Measurements from ENCODE around the gene PA2G4.

PA2G4 gene

DNA sequence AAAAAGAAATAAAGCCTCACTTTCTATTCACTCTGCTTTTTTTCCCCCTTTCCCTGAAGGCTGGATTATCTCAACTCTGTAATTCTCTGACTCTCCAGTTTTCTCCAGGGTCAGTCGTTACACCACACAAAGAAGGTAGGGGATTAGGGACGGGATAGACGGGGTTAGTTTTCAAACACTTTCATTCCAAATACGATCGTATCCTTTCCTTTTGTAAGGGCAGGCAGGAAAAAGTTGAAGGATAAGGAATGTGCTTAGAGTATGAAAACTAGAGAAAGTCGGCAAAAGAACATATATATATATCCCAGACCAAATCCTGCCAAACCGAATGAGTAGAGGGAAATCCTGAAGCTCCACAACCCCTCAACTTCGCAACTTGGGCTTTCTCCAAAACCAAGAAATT is 23.1 kb downstream of the PA2G4 start:
- DNase-seq (ENCODE audit: low read depth), result no peak

- peak; percentile 98 for DNase-seq (ENCODE audit: low read depth)
Observed at GRCh38 chr12:56127888-56128669, 23.7 kb downstream of the PA2G4 start, which contains the start of gene ESYT1. Gene ESYT1 (plus strand): TSS chr12:56128267. CDS start chr12:56128320, 53 bp downstream.

- DNase-seq (ENCODE audit: low read depth), result no peak
Observed at GRCh38 chr12:56128670-56129205, 24.4 kb downstream of the PA2G4 start.

DNA sequence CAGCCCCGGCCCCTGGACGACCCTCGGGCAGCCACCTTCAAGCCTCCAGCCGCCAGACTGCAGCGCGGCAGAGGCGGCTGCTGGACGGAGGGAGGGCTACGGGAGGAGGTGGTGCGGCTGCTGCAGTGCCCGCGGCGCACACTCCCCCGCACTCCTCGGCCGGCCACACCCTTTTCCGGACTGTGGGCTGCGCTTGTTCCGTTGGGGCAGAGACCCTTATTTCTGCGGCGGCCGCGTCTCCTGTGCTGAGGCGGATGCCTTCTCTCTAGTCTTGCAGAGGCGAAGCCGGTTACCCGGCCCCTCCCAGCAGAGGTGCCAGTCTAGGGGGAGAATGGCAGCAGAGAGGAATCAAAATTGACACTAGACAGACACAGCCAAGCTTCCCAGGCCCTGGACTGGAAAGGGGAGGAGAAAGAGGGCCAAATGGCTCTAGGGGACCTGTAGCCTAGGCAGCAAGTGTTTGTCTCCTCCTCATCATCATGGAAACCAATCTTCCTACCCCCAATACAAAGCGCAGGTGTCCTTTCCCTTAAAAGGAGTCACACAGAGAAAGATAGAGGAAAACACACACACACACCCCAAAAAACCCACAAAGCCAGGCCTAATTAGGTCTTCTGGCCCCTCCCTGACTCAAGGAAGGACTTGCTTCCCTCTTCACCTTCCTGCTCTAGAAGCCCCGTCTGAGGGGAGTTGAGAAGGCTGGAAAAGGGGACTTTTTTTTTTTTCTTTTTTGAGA is 25.0 kb downstream of the PA2G4 start:
- DNase-seq (ENCODE audit: low read depth), result no peak

- DNase-seq (ENCODE audit: low read depth), result no peak
Observed at GRCh38 chr12:56129942-56130495, 25.7 kb downstream of the PA2G4 start.

- DNase-seq (ENCODE audit: low read depth), result no peak
Observed at GRCh38 chr12:56130876-56131275, 26.5 kb downstream of the PA2G4 start.

DNA sequence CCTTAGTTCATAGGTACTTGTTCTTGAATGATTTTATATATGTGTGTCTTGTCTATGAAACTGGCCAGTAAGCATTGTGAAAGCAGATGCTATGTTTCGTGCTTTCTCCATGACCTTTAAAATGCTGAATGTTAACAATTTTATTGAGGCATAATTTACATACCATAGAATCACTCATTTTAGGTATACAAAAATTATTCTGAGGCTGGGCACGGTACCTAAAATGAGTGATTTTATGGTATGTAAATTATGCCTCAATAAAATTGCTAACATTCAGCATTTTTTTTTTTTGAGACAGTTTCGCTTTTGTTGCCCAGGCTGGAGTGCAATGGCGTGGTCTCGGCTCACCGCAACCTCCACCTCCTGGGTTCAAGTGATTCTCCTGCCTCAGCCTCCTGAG is 30.5 kb downstream of the PA2G4 start:
- no peak for DNase-seq (ENCODE audit: low read depth)

GRCh38 chr12:56137853-56138571 is 33.7 kb downstream of the PA2G4 start:
- DNase-seq (ENCODE audit: low read depth), result no peak

- DNase-seq (ENCODE audit: low read depth), result no peak
Observed at GRCh38 chr12:56141946-56142784, 37.8 kb downstream of the PA2G4 start.

DNA sequence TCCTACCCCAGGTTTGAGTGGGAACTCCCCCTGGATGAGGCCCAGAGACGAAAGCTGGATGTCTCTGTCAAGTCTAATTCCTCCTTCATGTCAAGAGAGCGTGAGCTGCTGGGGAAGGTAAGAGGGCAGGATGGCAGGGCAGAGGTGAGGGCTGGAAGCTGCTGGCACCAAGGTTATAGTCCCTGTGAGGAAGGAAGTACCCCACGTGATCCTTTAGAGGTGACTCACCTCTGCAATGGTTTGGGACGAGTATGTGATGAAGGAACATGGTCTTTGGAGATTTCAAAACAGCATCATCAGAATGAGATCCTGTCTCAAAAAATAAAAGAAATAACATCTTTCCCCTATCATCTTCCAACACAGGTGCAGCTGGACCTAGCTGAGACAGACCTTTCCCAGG is 38.9 kb downstream of the PA2G4 start:
- no peak for DNase-seq (ENCODE audit: low read depth)

DNA sequence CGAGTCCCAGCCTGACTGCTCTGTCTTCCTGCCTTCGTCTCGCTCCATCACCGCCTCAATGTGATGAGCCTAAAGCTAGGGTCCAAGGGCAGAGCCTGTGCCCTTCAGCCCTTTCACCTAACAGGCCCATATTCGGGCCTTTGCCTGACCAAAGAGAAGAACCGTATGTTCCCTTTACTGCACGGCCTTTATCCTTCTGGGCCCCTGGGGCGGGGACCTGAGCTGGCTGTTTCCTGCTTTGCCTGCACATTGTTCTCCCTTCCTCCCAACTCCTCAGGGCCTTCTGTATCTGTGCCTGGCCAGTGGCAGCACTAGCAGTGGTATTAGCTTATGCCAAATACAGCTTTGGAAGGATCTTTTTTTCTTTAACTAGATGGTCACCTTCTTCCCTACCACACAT is 39.5 kb downstream of the PA2G4 start:
- no peak for DNase-seq (ENCODE audit: low read depth)

- DNase-seq (ENCODE audit: low read depth), result no peak
Observed at GRCh38 chr12:56145217-56145616, 40.9 kb downstream of the PA2G4 start.

DNA sequence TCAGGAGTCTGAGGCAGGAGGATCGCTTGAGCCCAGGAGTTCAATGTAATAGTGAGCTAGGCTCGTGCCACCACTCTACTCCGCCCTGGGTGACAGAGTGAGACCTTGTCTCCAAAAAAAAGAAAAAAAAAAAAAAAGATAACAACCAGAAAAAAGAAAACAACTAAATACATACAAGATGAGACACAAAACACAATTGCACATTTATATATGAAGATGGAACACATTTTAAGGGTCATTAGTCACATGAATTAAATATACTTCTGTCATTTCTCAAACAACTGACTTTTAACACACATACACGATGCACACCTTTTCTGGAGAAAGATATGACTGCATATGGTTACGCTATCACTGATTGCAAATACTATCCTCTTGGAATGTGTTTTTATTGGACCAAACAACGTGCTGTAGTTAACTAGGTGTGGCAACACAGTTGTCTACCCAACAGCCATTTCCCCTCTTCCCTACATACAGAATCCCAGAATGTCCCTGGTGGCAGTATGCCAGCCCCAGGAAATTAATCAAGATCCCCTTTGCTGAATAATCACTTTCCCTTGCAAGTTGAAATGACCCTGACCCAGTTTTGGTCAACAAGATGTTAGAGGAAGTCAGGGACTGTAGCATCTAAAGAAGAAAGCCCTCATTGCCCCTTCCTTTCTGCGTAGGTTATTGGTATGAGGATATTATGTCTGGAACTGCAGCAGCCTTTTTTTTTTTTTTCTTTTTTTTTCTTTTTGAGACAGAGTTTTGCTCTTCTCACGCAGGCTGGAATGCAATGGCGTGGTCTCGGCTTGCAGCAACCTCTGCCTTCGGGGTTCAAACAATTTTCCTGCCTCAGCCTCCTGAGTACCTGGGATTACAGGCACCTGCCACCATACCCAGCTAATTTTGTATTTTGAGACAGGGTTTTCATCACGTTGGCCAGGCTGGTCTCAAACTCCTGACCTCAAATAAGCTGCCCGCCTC is 42.4 kb downstream of the PA2G4 start:
- DNase-seq (ENCODE audit: low read depth), result no peak

DNA sequence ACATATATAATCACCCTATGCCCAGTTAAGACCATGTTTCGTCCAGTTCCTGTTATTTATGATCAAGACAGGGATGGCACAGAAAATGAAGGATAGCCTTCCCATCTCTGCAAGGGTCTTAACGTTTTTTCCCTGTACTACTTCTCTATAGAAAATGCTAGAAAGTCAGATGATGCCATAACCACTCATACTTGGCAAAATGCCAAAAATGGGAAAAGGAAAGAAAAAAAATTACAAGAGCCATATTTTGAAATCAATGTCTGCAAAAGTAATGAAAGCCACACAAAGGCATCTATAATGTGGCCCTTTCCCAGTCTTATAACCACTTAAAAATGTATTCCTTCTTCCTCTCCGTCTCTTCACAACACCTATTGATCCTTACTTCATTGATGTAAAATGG is 46.2 kb downstream of the PA2G4 start:
- DNase-seq (ENCODE audit: low read depth), result no peak

DNA sequence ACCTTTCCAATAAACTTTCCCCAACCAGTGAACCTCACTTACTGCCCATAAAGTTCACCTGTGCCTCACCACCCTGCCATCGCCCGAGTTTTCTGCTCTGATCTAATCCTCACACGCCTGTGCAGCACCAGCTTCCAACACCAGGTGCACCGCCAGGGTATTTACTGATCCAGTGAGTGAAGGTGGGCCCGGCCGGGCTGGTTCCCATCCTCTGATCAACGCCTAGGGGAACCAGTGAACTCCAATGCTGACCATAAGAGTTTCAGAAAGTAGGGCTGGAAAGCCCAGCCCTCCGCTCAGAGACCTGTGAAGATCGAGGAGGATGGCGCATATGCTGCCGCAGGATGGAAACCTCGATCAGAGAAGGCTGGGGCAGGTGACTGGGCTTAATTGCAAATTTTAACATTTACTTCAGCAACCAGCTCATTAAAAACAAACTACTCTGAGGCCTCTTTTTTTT is 47.3 kb downstream of the PA2G4 start:
- DNase-seq (ENCODE audit: low read depth), result no peak

GRCh38 chr12:56152132-56152755 is 47.9 kb downstream of the PA2G4 start, which contains the start of gene MYL6B:
Gene MYL6B (plus strand): TSS chr12:56152587. CDS start chr12:56153919, 1,332 bp downstream.
- peak; percentile 72 for DNase-seq (ENCODE audit: low read depth)

DNA sequence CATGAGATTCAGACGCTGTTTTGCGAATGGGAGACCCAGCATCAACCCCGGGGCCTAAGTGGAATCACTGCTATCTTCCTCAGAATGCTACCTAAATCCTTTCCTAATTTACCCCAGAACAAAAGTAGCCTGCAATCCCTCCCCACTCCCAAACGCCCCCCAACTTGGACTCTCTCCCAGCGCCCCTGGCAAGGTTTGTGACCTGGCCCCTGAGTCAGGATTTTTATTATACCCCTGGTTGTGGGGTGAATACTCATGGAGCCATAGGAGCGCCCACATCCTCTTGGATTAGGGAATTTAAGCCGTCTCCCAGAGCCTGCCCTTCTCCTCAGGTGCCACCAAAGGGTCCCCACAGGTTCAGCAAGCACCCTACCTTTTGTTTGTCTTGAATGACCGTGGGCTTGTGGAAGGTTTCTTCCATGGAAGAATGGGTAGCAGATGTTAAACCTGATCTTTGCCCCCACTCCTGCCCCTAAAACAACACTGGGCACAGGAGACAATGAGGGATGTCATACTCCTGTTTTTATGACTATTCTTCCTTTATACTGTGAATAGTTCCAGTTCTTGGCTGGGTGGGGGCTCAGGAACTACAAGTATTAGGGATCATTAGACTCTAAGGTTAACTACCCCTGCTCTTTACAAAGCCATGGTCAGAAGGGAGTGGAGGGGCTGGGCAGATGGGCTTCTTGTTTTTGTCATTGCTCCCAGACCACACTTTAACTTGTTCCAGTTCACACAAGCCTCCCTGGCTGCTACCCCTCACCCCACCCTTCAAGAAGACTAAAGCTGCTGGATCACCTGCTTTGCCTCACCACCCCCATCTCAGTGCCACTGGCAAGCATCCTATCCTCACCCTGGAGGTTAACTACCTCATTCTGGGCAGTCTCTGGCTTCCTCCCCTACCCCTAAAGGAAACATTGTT is 48.7 kb downstream of the PA2G4 start:
- no peak for DNase-seq (ENCODE audit: low read depth)

GRCh38 chr12:56153678-56154065 is 49.3 kb downstream of the PA2G4 start:
- DNase-seq (ENCODE audit: low read depth), result no peak

All from HS-27A (cell line).